Measurements from ENCODE around the gene PRDM8.
"Not testable (repeated sequence)": the region's sequence is repeated elsewhere in the genome, so short reads cannot be mapped to it uniquely, and the experiment has no call there.

The PRDM8 gene

DNA sequence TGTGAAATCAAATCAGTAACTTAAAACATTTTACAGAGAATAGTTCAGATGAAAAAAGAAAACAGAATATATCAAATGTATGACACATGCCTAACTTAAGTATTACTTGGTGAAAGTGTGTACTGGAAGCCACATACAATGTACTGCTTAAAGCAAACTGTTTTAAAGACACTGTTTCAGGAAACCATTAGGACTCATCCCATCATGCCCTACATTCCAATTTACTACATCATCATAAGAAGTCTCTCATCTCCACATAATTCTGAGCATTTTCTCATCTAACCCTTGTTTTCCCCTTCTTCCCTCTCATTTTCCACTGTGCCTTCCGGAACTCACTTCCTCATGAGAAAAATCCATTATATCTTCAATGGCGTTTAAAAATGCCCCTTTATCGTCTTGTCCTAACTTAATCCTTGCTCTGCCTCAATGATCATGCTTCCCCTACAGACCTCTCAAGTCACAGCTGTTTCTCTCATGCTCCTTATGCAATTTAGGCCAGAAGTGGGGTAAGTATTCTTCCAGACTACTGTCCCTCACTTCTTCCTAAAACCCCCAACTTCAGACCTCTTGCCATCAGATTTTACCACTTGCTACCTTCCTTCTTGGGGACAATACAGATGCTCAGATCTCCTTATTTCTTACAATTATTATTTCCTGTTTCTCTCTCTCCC is 42.3 kb downstream of the PRDM8 start:
- TF ChIP-seq, protein P1, sequence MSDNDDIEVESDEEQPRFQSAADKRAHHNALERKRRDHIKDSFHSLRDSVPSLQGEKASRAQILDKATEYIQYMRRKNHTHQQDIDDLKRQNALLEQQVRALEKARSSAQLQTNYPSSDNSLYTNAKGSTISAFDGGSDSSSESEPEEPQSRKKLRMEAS (IDR thresholded peaks at IDR 0.05; ENCODE audit: low read depth, low read length) = no peak
- TF ChIP-seq, protein P2, sequence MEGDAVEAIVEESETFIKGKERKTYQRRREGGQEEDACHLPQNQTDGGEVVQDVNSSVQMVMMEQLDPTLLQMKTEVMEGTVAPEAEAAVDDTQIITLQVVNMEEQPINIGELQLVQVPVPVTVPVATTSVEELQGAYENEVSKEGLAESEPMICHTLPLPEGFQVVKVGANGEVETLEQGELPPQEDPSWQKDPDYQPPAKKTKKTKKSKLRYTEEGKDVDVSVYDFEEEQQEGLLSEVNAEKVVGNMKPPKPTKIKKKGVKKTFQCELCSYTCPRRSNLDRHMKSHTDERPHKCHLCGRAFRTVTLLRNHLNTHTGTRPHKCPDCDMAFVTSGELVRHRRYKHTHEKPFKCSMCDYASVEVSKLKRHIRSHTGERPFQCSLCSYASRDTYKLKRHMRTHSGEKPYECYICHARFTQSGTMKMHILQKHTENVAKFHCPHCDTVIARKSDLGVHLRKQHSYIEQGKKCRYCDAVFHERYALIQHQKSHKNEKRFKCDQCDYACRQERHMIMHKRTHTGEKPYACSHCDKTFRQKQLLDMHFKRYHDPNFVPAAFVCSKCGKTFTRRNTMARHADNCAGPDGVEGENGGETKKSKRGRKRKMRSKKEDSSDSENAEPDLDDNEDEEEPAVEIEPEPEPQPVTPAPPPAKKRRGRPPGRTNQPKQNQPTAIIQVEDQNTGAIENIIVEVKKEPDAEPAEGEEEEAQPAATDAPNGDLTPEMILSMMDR (IDR thresholded peaks at IDR 0.05; ENCODE audit: low read depth, low read length) = no peak
- TF ChIP-seq POLR2A (IDR thresholded peaks at IDR 0.05; ENCODE audit: extremely low read depth, insufficient read length) = no peak
- TF ChIP-seq MYC (IDR thresholded peaks at IDR 0.05; ENCODE audit: low read depth, low read length) = no peak
- DNase-seq (ENCODE audit: low read depth) = no peak
- H3K4me3 ChIP-seq (ENCODE audit: low read depth, low read length) = no peak overlapping the region

DNA sequence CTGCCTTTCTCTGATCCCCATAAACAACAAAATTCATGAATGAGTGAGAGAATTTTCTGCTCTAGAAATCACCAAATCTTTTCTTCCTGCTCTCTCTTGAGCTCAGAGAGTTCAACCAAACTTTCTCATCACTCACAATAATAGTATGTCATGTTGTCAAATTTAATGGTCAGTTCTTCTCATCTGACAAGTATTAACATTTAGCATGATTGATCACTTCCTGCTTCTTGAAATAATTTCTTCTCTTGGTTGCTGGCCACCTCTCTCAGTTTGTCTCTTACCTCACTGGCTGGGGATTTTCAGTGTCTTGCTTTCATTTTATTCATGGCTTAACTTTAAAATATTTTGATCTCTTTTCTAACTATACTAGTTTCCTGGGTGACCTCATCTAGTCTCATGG is 43.7 kb downstream of the PRDM8 start:
- DNase-seq (ENCODE audit: low read depth) = no peak
- no peak overlapping the region for H3K4me3 ChIP-seq (ENCODE audit: low read depth, low read length)
- no peak for TF ChIP-seq MYC (IDR thresholded peaks at IDR 0.05; ENCODE audit: low read depth, low read length)
- TF ChIP-seq, protein P1 (IDR thresholded peaks at IDR 0.05; ENCODE audit: low read depth, low read length) = no peak
- TF ChIP-seq POLR2A (IDR thresholded peaks at IDR 0.05; ENCODE audit: extremely low read depth, insufficient read length) = no peak
- TF ChIP-seq, protein P2 (IDR thresholded peaks at IDR 0.05; ENCODE audit: low read depth, low read length) = no peak

DNA sequence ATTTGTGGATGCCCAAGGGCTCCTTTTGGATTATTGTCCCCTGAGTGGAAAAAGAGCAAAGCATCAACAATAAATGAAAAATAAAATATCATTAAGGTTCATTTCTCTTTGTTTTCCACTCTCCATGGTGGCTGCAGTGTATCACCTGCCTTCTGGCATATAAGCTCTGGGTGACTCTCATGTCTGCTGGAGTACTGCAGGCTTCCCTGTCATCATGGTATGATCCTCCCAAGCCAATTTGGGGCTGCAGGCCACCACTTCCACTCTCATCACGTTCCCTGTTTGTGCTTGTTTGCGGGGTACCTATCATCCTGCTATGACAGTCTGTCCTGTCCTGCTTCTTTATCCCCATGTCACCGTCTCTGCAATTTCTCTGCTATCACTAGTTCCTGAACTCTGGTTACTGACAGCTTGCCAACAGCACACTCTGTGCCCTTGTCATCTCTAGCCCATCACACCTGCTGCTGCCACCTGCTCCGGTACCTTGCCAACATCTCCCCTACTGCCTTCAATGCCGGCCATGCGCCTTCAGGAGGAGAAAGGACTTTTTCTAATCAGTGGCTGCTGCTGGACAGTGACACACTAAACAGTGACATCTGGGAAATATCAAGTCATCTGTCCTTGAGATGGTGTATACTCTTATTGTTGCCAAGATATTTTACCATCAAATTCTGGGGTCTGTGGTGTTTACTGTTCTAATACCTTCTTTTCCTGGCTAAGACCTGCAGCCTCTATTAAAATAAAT is 46.1 kb downstream of the PRDM8 start:
- no peak overlapping the region for H3K4me3 ChIP-seq (ENCODE audit: low read depth, low read length)
- no peak for DNase-seq (ENCODE audit: low read depth)
- no peak for TF ChIP-seq MYC (IDR thresholded peaks at IDR 0.05; ENCODE audit: low read depth, low read length)
- TF ChIP-seq, protein P2 (IDR thresholded peaks at IDR 0.05; ENCODE audit: low read depth, low read length) = no peak

DNA sequence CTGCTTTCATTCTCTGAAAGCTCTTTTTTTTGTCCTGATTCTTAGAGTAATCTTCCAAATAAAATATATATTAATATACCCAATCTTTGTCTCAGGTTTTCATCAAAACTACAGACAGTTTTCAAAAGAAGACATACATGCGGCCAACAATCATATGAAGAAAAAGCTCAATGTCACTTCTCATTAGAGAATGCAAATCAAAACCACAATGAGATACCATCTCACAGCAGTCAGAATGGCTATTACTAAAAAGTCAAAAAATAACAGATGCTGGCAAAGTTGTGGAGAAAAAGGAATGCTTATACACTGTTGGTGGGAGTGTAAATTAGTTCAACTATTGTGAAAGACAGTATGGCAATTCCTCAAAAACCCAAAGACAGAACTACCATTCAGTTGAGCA is 50.2 kb downstream of the PRDM8 start:
- not testable (repeated sequence) for H3K4me3 ChIP-seq (ENCODE audit: low read depth, low read length)

DNA sequence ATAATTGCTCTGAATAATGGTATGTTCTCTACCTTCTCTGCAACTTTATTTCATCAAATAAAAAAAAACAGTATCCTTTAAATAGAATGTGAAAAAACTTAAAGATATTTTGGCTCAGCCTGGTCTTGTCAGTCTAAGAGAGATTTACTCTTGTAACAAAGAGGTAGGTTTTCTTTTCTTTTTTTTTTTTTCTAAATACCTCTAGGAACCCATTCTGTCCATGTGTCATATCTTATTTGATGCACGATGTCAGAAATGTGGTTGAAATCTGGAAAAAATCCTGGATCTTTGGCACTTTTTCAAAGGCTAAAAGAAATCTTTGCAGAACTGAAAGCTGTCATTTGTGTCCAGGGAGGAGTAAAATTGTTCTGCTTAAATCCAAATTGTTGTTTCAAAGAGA is 51.8 kb downstream of the PRDM8 start:
- TF ChIP-seq, protein P2 (IDR thresholded peaks at IDR 0.05; ENCODE audit: low read depth, low read length) = no peak
- no peak for TF ChIP-seq POLR2A (IDR thresholded peaks at IDR 0.05; ENCODE audit: extremely low read depth, insufficient read length)
- no peak for TF ChIP-seq MYC (IDR thresholded peaks at IDR 0.05; ENCODE audit: low read depth, low read length)
- TF ChIP-seq, protein P1 (IDR thresholded peaks at IDR 0.05; ENCODE audit: low read depth, low read length) = no peak
- H3K4me3 ChIP-seq (ENCODE audit: low read depth, low read length) = no peak overlapping the region
- DNase-seq (ENCODE audit: low read depth) = no peak

More for the DNA sequence above, 50.2 kb downstream of the PRDM8 start:
- DNase-seq (ENCODE audit: low read depth) = not testable (repeated sequence)

DNA sequence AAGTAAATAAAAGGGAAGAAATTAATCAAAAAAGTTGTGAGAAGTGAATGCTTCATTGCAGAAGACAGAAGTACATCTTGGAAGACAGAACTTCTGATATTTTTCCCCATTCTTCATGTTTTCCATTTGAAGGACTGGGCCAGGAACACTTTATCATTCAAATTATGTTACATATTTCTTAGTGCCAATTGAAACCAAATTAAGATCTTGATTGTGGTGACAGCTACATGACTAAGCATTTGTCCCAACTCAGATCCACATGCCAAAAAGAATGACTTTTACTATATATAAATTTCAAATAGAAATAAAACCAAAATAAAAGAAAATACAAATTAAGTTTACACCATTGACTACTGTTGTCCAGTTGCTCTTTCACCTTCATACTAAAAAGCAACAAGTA is 55.1 kb downstream of the PRDM8 start:
- no peak overlapping the region for H3K4me3 ChIP-seq (ENCODE audit: low read depth, low read length)
- DNase-seq (ENCODE audit: low read depth) = no peak
- TF ChIP-seq MYC (IDR thresholded peaks at IDR 0.05; ENCODE audit: low read depth, low read length) (no peak), POLR2A (IDR thresholded peaks at IDR 0.05; ENCODE audit: extremely low read depth, insufficient read length) (no peak)
- TF ChIP-seq, protein P1 (IDR thresholded peaks at IDR 0.05; ENCODE audit: low read depth, low read length) = no peak
- TF ChIP-seq, protein P2 (IDR thresholded peaks at IDR 0.05; ENCODE audit: low read depth, low read length) = no peak

Measured in NB4 (cell line).